Pancreas (tissue), 10 donors: ENCODE data around the gene CLIP2. TPM values are rescaled to one million over a fixed set of nuclear protein-coding genes. Genes with fewer than 3 reads are reported as not detected.

ENCODE experiments used
- ATAC-seq, 4 donors: fragments of 200-7000 bp; cut with Tn5 transposase; one replicate each; pipeline versions ENCODE4 v1.8.0 to v1.9.1; 2020; ENCODE audit warnings: mild to moderate bottlenecking in 4 of 4, moderate library complexity in 4 of 4
- DNase-seq, 6 donors: peaks; one replicate each; pipeline ENCODE4 v3.0.0-alpha.2; 2020
- FAIRE-seq: peaks from 2 replicates; lab custom pipeline; 2012; peaks lifted over from hg19 to GRCh38; lab: Jason Lieb, UNC
- H3K27ac ChIP-seq, 4 donors: fragments of 200-600 bp; sonication (generic); 1 replicate in 3 of 4; 2 replicates in 1 of 4; pipeline versions ENCODE4 v1.5.0 to v1.8.0; 2020
- H3K27me3 ChIP-seq, 4 donors: fragments of 200-600 bp; one replicate each; pipeline ENCODE4 v1.8.0; 2021
- H3K36me3 ChIP-seq, 3 donors: fragments of 200-600 bp; sonication (generic) in 1 of 3; one replicate each; pipeline versions ENCODE4 v1.5.0 to v1.8.0; 2020 to 2021
- H3K4me1 ChIP-seq, 3 donors: fragments of 200-600 bp; one replicate each; pipeline ENCODE4 v1.8.0; 2021
- H3K4me3 ChIP-seq, 4 donors: fragments of 200-600 bp; sonication (generic) in 2 of 4; one replicate each; pipeline versions ENCODE4 v1.5.0 to v1.8.0; 2020 to 2021
- H3K9me3 ChIP-seq, 4 donors: fragments of 200-600 bp; one replicate each; pipeline ENCODE4 v1.8.0; 2021
- WGBS, 2 donors: extraction: QIAGEN DNeasy Blood & Tissue Kit; methylation state at CpG; one replicate each; pipeline ENCODE4 v1.1.7; 2013; 5-methylcytosine and 5-hydroxymethylcytosine counted together
- intact Hi-C, 3 donors: fragments of 100-400 bp; cut with DNase I; formaldehyde crosslinking; loops; one replicate each; pipeline versions ENCODE4 v1.11.1 to v1.14.2; 2022
- polyA plus RNA-seq, 2 donors: library from polyadenylated mRNA; stranded (reverse); fragments of 200-250 nt; gene quantifications; one replicate each; pipeline ENCODE4 v1.2.3, GENCODE V29; 2013
- total RNA-seq, 6 donors: library from RNA; stranded (reverse); fragmentation: NEBNext Ultra II Directional in 4 of 6; extraction: Animal tissue kit (Norgen Biotek cat#: 25700) in 4 of 6; gene quantifications; one replicate each; pipeline versions ENCODE4 v1.2.1 to v1.2.4, GENCODE V29; 2021 to 2023
- TF ChIP-seq, protein P1 (sequence below), 4 donors: fragments of 200-600 bp; sonication (generic) in 3 of 4; IDR thresholded peaks; one replicate each; pipeline versions ENCODE4 v1.5.0 to v1.8.0; 2021; ENCODE audit warnings: antibody characterized with exemption in 4 of 4
- donor health status: healthy with polysubstance abuse.
- donor health status: DM: no; HTN: no; CAD: no; lungs with moderate emphysema.
- donor health status: DM: no; HTN: no; CAD: no.
- donor health status: control.
- donor health status: control.
- donor health status: Bipolar disorder and iron deficiency.
- donor health status: DM: yes; HTN: yes; CAD: no.
- donor health status: DM: no; HTN: no; CAD: no.
- donor health status: DM: no; HTN: no; CAD: no.
- donor health status: DM: yes; HTN: yes; CAD: no.

CLIP2 gene
- total and polyA plus RNA-seq, 8 donors, result 8.5 to 30.6 (median 20.8) TPM

DNA sequence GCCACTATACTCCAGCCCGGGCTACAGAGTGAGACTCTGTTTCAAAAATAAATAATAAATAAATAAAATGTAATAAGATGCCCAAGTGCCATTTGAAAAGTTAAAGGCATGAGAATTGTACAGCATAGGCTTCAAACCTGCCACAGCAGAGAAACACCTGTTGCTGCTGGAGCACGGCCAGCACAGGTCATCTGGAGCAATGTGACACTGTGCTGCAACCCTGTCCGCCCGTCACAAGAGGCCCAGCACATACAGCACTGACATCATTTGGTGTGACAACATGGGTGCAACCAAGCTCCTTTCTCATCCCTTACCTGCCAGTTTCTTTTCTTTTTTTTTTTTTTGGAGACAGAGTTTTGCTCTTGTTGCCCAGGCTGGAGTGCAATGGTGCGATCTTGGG lies 36.3 kb upstream of the CLIP2 start:
- FAIRE-seq, result no peak
- DNase-seq, result peak; percentile 55 to 86 (median 76)
- Histone ChIP-seq H3K4me1 (peaks cover 0 to 10% (median 10%) of the 10 kb centered on the region in 3 donors), H3K4me3 (no peak overlapping the region), H3K36me3 (peaks cover 0 to 10% (median 5%) of the 10 kb centered on the region in 3 donors), H3K27ac (peak overlapping the region in 1 of 4 donors; percentile 96), H3K9me3 (no peaks in the 10 kb centered on the region), H3K27me3 (no peaks in the 10 kb centered on the region)
- intact Hi-C loops, result no loop called here
- TF ChIP-seq, protein P1, sequence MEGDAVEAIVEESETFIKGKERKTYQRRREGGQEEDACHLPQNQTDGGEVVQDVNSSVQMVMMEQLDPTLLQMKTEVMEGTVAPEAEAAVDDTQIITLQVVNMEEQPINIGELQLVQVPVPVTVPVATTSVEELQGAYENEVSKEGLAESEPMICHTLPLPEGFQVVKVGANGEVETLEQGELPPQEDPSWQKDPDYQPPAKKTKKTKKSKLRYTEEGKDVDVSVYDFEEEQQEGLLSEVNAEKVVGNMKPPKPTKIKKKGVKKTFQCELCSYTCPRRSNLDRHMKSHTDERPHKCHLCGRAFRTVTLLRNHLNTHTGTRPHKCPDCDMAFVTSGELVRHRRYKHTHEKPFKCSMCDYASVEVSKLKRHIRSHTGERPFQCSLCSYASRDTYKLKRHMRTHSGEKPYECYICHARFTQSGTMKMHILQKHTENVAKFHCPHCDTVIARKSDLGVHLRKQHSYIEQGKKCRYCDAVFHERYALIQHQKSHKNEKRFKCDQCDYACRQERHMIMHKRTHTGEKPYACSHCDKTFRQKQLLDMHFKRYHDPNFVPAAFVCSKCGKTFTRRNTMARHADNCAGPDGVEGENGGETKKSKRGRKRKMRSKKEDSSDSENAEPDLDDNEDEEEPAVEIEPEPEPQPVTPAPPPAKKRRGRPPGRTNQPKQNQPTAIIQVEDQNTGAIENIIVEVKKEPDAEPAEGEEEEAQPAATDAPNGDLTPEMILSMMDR (IDR thresholded peaks at IDR 0.05), result no peak
- ATAC-seq, result peak in 3 of 4 donors; percentile 17 to 26 (median 25)
- WGBS, 2 donors, result 41% methylated on average over 5 of the region's 5 CpGs

DNA sequence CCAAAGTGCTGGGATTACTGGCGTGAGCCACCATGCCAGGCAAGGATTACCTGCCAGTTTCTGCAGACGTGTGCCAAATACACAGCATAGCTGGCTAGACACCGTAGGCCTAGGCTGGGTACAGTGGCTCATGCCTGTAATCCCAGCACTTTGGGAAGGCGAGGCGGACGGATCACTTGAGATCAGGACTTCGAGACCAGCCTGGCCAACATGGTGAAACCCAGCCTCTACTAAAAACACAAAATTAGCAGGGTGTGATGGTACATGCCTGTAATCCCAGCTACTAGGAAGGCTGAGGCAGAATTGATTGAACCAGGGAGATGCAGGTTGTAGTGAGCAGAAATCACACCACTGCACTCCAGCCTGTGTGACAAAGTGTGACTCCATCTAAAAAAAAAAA lies 35.9 kb upstream of the CLIP2 start:
- FAIRE-seq (no peak), DNase-seq (peak in 2 of 6 donors; percentile 29 to 36), ATAC-seq (no peak)
- H3K4me1 ChIP-seq, result peaks cover 0 to 10% (median 10%) of the 10 kb centered on the region in 3 donors
- TF ChIP-seq, protein P1 (IDR thresholded peaks at IDR 0.05), result no peak
- H3K9me3 ChIP-seq, result no peaks in the 10 kb centered on the region
- H3K27ac ChIP-seq, result peak overlapping the region in 1 of 4 donors; percentile 96
- H3K27me3 ChIP-seq, result no peaks in the 10 kb centered on the region
- WGBS, 2 donors, result 57 to 66% methylated on average over 7 of the region's 7 CpGs
- intact Hi-C loops, result no loop called here
- peak overlapping the region in 2 of 4 donors; percentile 67 to 78 for H3K4me3 ChIP-seq
- H3K36me3 ChIP-seq, result peaks cover 0 to 6% (median 5%) of the 10 kb centered on the region in 3 donors

DNA sequence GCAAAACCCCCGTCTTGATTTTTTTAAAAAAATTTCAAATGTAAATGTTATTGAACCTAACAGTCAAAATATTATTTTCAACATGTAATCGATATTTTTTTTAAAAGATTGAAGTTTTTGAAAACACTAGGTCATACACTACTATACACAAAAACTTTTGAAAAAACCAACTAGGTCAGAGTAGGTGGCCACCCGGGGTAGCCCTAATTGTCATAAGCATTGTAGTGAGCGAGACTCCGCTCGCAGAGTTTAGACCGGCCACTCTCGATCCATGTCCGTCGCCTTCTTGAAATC lies 35.4 kb upstream of the CLIP2 start:
- FAIRE-seq (no peak), DNase-seq (no peak), ATAC-seq (peak; percentile 17 to 34 (median 24))
- Histone ChIP-seq H3K27me3 (no peaks in the 10 kb centered on the region), H3K4me1 (peaks cover 0 to 10% (median 10%) of the 10 kb centered on the region in 3 donors), H3K36me3 (peaks cover 0 to 2% (median 1%) of the 10 kb centered on the region in 3 donors), H3K9me3 (no peaks in the 10 kb centered on the region), H3K27ac (peak overlapping the region; percentile 81 to 96 (median 91)), H3K4me3 (peak overlapping the region; percentile 36 to 78 (median 64))
- TF ChIP-seq, protein P1 (IDR thresholded peaks at IDR 0.05), result no peak
- WGBS, 2 donors, result 1% methylated on average over 10 of the region's 10 CpGs
- intact Hi-C loops, result no loop called here

DNA sequence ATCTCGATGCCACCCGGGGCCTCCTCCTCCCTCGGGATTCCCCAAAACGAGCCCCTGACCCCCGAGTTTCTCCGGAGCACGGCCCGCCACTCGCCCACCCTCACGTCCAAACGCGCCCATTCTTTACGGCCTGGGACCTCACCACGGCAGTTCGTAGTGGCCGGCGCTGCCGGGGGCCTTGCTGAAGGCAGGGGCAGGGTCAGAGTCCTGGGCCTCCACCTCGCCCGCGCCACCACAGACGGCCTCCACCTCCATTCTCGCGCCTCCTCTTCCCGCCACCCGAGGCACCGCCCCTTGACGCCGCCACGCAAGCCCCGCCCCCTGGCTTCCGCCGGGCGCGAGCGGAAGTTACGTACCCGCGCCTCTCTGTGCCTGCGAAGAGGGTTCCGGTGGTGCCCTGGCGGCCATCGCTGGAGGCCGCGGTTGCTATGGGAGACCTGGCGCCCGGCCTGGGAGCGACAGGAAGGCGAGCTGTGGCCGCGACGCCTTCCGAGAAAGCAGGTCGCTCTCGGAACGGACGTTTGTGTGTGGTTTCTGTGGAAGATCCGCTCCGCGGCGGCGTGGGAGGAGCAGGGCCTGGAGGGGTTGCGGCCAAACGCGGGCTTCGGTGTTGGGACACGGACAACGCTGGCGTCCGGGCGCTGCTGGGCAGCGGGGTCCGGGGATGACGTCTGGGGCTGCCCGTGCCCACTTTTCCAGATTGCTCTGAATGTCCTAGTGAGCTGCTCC lies 34.9 kb upstream of the CLIP2 start, which contains the start of gene RFC2:
Gene RFC2 (minus strand): TSS at position 271 of the 729 bp plus-strand sequence. CDS start 16 bp downstream, at position 255.
- Histone ChIP-seq H3K9me3 (no peaks in the 10 kb centered on the region), H3K4me3 (peak within 1 kb of the TSS; percentile 36 to 78 (median 64)), H3K27me3 (no peaks in the 10 kb centered on the region), H3K4me1 (peaks cover 0 to 10% (median 10%) of the 10 kb centered on the region in 3 donors), H3K27ac (peak within 1 kb of the TSS; percentile 81 to 96 (median 91)), H3K36me3 (no peaks in the 10 kb centered on the region)
- WGBS, 2 donors, result 0% methylated on average over 75 of the region's 75 CpGs
- intact Hi-C loops, result no loop called here
- ATAC-seq (peak; percentile 98 to 99 (median 98)), FAIRE-seq (no peak), DNase-seq (peak; percentile 95 to 100 (median 99))
- TF ChIP-seq, protein P1 (IDR thresholded peaks at IDR 0.05), result peak in 2 of 4 donors; percentile 26 to 31
